Esophagus muscularis mucosa (tissue), 3 donors: ENCODE results near the gene FOXG1.

Experiments
- CTCF ChIP-seq, 3 experiments: fragments of 200-600 bp in 2 of 3; fragments of 450-650 bp in 1 of 3; sonication (generic) in 2 of 3; IDR thresholded peaks; one replicate each; pipeline ENCODE4 v1.5.1; 2017 to 2019; ENCODE audit warnings: antibody characterized with exemption in 3 of 3, mild to moderate bottlenecking in 2 of 3, moderate library complexity in 1 of 3
- POLR2A ChIP-seq: fragments of 450-650 bp; IDR thresholded peaks from one replicate; pipeline ENCODE4 v1.6.1; 2017; ENCODE audit warnings: antibody characterized with exemption, moderate library complexity, mild to moderate bottlenecking, low read depth
- POLR2AphosphoS5 ChIP-seq, 2 donors: sonication (generic); formaldehyde crosslinking; IDR thresholded peaks; one replicate each; pipeline ENCODE4 v1.6.1; 2017; ENCODE audit warnings: antibody characterized with exemption in 2 of 2

GRCh38 chr14:28771168-28771567, 4.6 kb downstream of the FOXG1 start:
- no peak for TF ChIP-seq CTCF (IDR thresholded peaks at IDR 0.05)
- TF ChIP-seq POLR2A = no peak
- no peak for TF ChIP-seq POLR2AphosphoS5 (IDR thresholded peaks at IDR 0.05)
